ENCODE data around the gene ABHD8. TPM values are rescaled to one million over a fixed set of nuclear protein-coding genes. Genes with fewer than 3 reads are reported as not detected.
A peak's percentile ranks its signal among the peaks of the same experiment; 100 is the strongest.

The ABHD8 gene
- total RNA-seq, 1 donor from 2014 or later = 16.9 TPM

DNA sequence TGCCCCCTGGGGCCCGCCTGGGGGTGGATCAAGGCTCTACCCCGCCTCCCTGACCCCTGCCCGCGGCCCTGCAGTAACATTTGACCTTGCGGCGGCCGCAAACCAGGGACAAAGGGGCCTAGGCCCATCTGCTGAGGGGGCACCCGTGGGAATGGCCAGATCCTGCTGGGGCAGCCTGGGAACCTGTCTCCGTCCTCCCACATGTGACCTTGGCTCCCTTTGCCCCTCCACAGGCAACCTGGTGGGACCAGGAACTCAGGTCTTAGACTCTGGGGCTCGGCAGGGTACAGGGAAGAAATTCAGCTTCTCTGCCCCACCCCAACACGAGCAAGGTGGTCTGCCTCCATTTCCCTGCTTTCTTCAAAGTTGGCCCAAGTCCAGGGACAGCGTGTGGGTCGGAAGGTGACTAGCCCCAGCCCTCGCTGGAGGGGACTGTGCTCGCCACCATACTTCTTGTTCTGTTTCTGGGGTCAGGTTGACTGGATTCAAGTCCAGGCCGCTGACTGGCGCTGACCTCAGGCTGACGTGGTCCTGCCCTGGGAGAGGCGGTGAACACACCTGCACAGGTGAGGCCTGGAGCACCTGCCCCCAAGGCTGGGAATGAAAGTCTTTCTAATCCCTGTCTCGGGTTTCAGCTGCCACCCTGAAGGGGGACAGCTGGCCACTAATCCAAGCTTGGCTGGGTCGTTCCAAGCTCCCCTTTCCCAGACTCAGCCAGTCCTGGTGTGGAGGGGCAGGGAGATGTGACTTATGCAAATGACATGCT lies 55.0 kb downstream of the ABHD8 start:
- H3K4me1 Mint-ChIP-seq (ENCODE audit: low read depth) = peaks cover 26% of the 10 kb centered on the region
- H3K36me3 Mint-ChIP-seq (ENCODE audit: insufficient read depth) = no peaks in the 10 kb centered on the region
- H3K9me3 Mint-ChIP-seq (ENCODE audit: low read depth) = no peaks in the 10 kb centered on the region
- peak overlapping the region; percentile 35 for H3K4me3 Mint-ChIP-seq (ENCODE audit: low read depth)
- DNase-seq (ENCODE audit: low spot score, unreplicated experiment) = peak; percentile 55
- peak overlapping the region; percentile 97 for H3K27ac Mint-ChIP-seq
- no peaks in the 10 kb centered on the region for H3K27me3 Mint-ChIP-seq
- TF ChIP-seq, protein P1, sequence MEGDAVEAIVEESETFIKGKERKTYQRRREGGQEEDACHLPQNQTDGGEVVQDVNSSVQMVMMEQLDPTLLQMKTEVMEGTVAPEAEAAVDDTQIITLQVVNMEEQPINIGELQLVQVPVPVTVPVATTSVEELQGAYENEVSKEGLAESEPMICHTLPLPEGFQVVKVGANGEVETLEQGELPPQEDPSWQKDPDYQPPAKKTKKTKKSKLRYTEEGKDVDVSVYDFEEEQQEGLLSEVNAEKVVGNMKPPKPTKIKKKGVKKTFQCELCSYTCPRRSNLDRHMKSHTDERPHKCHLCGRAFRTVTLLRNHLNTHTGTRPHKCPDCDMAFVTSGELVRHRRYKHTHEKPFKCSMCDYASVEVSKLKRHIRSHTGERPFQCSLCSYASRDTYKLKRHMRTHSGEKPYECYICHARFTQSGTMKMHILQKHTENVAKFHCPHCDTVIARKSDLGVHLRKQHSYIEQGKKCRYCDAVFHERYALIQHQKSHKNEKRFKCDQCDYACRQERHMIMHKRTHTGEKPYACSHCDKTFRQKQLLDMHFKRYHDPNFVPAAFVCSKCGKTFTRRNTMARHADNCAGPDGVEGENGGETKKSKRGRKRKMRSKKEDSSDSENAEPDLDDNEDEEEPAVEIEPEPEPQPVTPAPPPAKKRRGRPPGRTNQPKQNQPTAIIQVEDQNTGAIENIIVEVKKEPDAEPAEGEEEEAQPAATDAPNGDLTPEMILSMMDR (IDR thresholded peaks at IDR 0.05; ENCODE audit: unreplicated experiment) = no peak

DNA sequence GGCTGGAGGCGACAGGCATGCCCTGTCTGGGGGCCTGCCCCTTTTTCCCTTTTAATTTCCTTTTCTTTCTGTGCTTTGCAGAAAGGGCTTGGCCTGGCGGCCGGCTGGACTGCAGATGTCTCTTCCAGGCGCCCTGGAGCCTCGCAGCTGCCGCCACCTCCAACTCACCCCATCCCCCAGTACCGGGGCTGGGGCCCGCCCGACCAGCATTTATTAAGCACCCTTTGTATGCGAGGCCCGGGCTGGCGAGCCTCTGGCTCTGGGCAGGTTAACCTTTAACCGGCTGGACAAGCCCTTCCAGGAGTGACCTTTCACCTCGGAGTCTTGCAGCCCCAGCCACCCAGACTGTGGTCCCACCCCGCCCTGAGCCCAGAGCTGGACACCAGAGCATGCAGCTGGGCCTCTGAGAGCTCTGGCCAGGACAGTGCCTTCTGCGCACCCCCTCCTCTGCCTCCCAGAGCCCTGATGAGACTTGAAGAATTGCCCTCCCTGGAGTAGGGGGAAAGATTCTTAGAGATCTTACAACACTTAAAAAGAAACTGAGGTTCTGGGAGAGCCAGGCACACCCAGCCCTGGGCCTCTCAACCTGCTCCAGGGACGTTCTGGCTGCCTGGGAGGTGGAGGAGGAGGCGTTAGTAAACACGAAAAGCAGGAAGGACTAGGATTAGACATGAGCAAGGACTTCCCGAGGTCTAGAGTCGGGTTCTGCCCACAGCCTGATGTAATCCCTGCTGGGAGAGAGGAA lies 56.4 kb downstream of the ABHD8 start:
- Mint-ChIP-seq H3K27ac (peak overlapping the region; percentile 99), H3K36me3 (ENCODE audit: insufficient read depth) (no peaks in the 10 kb centered on the region), H3K9me3 (ENCODE audit: low read depth) (no peaks in the 10 kb centered on the region), H3K4me3 (ENCODE audit: low read depth) (peak overlapping the region; percentile 81), H3K27me3 (no peaks in the 10 kb centered on the region), H3K4me1 (ENCODE audit: low read depth) (peaks cover 34% of the 10 kb centered on the region)
- peak; percentile 33 for DNase-seq (ENCODE audit: low spot score, unreplicated experiment)
- TF ChIP-seq, protein P1 (IDR thresholded peaks at IDR 0.05; ENCODE audit: unreplicated experiment) = no peak

DNA sequence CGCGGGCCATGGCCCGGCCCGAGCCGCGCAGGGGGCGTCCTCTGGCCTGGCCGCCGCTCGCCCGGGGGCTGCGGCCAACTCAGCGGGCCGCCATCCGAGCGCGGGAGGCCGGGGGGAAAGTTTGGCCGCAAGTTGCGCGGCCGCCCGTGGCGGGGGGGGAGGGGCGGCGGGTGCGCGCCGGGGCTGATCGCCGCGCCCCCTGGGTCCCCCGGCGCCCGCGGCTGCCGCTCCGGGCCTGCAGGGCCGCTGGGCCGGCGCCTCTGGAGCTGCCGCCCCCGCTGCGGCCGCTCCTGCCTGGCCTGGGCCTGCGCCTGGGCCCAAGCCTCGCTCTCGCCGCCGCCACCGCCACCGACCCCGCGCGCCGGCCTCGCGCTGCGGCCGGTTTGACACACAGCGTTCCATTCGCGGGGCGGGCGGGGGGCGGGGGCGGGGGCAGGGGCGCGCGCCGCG lies 57.7 kb downstream of the ABHD8 start, which contains the start of gene NR2F6:
Gene NR2F6, minus strand, starts transcription at position 385 of the 450 bp plus-strand sequence. CDS start 699 bp downstream, outside the sequence.
- peak within 1 kb of the TSS; percentile 99 for H3K4me3 Mint-ChIP-seq (ENCODE audit: low read depth)
- H3K27ac Mint-ChIP-seq = peak within 1 kb of the TSS; percentile 99
- H3K36me3 Mint-ChIP-seq (ENCODE audit: insufficient read depth) = peaks cover 1% of the 10 kb centered on the region
- H3K4me1 Mint-ChIP-seq (ENCODE audit: low read depth) = peaks cover 47% of the 10 kb centered on the region
- H3K27me3 Mint-ChIP-seq = no peaks in the 10 kb centered on the region
- TF ChIP-seq, protein P1 (IDR thresholded peaks at IDR 0.05; ENCODE audit: unreplicated experiment) = no peak
- no peak for DNase-seq (ENCODE audit: low spot score, unreplicated experiment)
- H3K9me3 Mint-ChIP-seq (ENCODE audit: low read depth) = no peaks in the 10 kb centered on the region

GRCh38 chr19:17244618-17245534 lies 58.3 kb downstream of the ABHD8 start:
- DNase-seq (ENCODE audit: low spot score, unreplicated experiment) = no peak
- peaks cover 52% of the 10 kb centered on the region for H3K4me1 Mint-ChIP-seq (ENCODE audit: low read depth)
- TF ChIP-seq, protein P1 (IDR thresholded peaks at IDR 0.05; ENCODE audit: unreplicated experiment) = no peak
- H3K36me3 Mint-ChIP-seq (ENCODE audit: insufficient read depth) = peaks cover 3% of the 10 kb centered on the region
- H3K4me3 Mint-ChIP-seq (ENCODE audit: low read depth) = peak overlapping the region; percentile 99
- H3K27me3 Mint-ChIP-seq = no peaks in the 10 kb centered on the region
- peak overlapping the region; percentile 99 for H3K27ac Mint-ChIP-seq
- H3K9me3 Mint-ChIP-seq (ENCODE audit: low read depth) = no peaks in the 10 kb centered on the region

All from progenitor cell of endocrine pancreas (in vitro differentiated cells).